ENCODE results near the gene DIABLO. TPM values are rescaled to one million over a fixed set of nuclear protein-coding genes. Genes with fewer than 3 reads are reported as not detected.
A peak's percentile ranks its signal among the peaks of the same experiment; 100 is the strongest.

Gene DIABLO
- total and polyA plus RNA-seq, 9 of the 15 experiments (the other 6 are each of a cell fraction or from before 2014, with no cell fraction given): 37.3 to 101 (median 80.1) TPM

DNA sequence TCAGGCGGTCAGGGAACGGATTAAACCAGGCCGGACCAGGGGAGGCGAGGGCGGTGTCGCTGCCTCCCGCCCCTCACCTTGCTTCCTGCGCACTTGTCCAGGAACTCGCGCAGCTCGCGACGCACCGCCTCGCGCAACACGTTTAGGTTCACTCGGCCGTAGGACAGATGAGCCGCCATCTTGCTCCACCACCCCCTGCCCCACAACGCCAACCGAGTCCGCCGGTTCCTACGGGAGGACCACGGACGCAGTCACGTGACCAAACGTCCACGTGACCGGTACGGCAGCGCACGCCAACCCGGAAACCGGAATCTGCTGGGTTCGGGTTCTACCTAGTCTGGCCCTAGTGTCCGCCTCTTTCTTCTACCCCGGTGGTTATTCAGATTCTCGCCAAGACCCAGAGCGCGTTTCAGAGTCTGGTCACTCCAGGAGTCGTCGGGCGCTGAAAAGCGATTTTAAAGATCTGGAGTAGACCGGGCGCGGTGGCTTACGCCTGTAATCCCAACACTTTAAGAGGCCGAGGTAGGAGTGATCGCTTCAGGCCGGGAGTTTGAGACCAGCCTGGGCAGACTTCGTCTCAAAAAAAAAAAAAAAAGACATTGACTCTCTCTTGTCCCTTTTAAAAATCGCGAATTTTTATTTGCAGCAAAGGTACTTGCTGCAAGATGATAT lies 40.5 kb upstream of the DIABLO start, which contains the start of gene VPS33A (continued):
- TF ChIP-seq POLR3A (IDR thresholded peaks at IDR 0.05; ENCODE audit: borderline replicate concordance, extremely low read depth, insufficient read depth, insufficient read length) (no peak), TCF3 (CRISPR knock-in tag; IDR thresholded peaks at IDR 0.05) (peak; percentile 12; the same call in 1 of the 2 replicates), NBN (IDR thresholded peaks at IDR 0.05; ENCODE audit: low read depth) (peak; percentile 67; the same call in 1 of the 2 replicates), NR1H2 (CRISPR knock-in tag; IDR thresholded peaks at IDR 0.05) (no peak), MEIS2 (IDR thresholded peaks at IDR 0.05; ENCODE audit: partially characterized antibody) (no peak), FOXA1 (IDR thresholded peaks at IDR 0.05; ENCODE audit: borderline replicate concordance) (no peak), KAT7 (CRISPR knock-in tag; IDR thresholded peaks at IDR 0.05; ENCODE audit: borderline replicate concordance) (0 out of 2 replicates have a peak, but pooled peaks have one; percentile 20)
- TF ChIP-seq, protein P1, sequence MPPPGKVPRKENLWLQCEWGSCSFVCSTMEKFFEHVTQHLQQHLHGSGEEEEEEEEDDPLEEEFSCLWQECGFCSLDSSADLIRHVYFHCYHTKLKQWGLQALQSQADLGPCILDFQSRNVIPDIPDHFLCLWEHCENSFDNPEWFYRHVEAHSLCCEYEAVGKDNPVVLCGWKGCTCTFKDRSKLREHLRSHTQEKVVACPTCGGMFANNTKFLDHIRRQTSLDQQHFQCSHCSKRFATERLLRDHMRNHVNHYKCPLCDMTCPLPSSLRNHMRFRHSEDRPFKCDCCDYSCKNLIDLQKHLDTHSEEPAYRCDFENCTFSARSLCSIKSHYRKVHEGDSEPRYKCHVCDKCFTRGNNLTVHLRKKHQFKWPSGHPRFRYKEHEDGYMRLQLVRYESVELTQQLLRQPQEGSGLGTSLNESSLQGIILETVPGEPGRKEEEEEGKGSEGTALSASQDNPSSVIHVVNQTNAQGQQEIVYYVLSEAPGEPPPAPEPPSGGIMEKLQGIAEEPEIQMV (tag; conservative IDR thresholded peaks at IDR 0.05; ENCODE audit: low read depth): peak; percentile 77
- TF ChIP-seq, protein P2, sequence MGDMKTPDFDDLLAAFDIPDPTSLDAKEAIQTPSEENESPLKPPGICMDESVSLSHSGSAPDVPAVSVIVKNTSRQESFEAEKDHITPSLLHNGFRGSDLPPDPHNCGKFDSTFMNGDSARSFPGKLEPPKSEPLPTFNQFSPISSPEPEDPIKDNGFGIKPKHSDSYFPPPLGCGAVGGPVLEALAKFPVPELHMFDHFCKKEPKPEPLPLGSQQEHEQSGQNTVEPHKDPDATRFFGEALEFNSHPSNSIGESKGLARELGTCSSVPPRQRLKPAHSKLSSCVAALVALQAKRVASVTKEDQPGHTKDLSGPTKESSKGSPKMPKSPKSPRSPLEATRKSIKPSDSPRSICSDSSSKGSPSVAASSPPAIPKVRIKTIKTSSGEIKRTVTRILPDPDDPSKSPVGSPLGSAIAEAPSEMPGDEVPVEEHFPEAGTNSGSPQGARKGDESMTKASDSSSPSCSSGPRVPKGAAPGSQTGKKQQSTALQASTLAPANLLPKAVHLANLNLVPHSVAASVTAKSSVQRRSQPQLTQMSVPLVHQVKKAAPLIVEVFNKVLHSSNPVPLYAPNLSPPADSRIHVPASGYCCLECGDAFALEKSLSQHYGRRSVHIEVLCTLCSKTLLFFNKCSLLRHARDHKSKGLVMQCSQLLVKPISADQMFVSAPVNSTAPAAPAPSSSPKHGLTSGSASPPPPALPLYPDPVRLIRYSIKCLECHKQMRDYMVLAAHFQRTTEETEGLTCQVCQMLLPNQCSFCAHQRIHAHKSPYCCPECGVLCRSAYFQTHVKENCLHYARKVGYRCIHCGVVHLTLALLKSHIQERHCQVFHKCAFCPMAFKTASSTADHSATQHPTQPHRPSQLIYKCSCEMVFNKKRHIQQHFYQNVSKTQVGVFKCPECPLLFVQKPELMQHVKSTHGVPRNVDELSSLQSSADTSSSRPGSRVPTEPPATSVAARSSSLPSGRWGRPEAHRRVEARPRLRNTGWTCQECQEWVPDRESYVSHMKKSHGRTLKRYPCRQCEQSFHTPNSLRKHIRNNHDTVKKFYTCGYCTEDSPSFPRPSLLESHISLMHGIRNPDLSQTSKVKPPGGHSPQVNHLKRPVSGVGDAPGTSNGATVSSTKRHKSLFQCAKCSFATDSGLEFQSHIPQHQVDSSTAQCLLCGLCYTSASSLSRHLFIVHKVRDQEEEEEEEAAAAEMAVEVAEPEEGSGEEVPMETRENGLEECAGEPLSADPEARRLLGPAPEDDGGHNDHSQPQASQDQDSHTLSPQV (IDR thresholded peaks at IDR 0.05): no peak
- TF ChIP-seq, protein P3, sequence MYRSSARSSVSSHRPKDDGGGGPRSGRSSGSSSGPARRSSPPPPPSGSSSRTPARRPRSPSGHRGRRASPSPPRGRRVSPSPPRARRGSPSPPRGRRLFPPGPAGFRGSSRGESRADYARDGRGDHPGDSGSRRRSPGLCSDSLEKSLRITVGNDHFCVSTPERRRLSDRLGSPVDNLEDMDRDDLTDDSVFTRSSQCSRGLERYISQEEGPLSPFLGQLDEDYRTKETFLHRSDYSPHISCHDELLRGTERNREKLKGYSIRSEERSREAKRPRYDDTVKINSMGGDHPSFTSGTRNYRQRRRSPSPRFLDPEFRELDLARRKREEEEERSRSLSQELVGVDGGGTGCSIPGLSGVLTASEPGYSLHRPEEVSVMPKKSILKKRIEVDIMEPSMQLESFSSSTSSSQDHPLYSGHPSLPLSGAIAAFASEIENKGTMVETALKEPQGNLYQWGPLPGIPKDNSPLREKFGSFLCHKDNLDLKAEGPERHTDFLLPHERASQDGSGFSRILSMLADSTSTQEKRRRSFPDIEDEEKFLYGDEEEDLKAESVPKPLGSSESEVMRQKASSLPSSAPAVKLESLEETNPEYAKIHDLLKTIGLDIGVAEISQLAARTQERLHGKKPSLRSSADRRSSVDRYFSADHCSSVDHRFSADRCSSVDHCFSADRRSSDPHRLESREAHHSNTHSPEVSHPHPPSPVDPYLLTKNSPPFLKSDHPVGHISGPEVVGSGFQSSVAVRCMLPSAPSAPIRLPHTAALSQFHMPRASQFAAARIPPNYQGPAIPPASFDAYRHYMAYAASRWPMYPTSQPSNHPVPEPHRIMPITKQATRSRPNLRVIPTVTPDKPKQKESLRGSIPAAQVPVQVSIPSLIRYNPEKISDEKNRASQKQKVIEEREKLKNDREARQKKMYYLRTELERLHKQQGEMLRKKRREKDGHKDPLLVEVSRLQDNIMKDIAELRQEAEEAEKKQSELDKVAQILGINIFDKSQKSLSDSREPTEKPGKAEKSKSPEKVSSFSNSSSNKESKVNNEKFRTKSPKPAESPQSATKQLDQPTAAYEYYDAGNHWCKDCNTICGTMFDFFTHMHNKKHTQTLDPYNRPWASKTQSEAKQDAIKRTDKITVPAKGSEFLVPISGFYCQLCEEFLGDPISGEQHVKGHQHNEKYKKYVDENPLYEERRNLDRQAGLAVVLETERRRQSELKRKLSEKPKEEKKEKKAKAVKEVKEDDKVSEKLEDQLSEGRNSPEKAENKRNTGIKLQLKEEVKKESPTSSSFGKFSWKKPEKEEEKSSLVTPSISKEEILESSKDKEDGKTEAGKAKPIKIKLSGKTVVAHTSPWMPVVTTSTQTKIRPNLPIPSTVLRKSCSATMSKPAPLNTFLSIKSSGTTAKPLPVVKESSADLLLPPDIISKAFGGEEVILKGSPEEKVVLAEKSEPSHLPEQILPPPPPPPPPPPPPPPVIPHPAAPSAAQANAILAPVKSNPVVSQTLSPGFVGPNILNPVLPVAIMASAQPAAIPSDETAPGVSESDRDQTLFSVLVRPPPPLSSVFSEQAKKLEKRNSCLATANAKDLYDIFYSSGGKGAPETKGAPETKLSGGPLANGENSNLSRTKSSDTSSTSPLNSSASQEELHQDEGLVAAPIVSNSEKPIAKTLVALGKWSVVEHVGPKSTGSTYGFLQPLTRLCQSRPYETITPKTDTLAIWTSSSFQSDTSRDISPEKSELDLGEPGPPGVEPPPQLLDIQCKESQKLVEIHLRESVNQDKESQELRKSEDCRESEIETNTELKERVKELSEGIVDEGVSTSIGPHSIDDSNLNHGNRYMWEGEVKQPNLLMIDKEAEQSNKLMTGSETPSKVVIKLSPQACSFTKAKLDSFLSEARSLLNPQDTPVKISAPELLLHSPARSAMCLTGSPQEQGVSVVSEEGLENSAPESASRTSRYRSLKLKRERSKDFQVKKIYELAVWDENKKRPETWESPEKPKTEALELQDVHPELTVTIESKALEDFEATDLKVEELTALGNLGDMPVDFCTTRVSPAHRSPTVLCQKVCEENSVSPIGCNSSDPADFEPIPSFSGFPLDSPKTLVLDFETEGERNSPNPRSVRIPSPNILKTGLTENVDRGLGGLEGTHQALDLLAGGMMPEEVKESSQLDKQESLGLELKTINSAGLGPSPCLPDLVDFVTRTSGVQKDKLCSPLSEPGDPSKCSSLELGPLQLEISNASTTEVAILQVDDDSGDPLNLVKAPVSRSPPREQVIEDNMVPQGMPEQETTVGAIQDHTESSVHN (IDR thresholded peaks at IDR 0.05; ENCODE audit: borderline replicate concordance in 1 of 2, low read depth in 1 of 2): peak in 1 of 2 experiments; percentile 27; a peak in 1 of 4 replicates
